HCT116 (cell line): Measurements from ENCODE around the gene BCAP31. TPM values are rescaled to one million over a fixed set of nuclear protein-coding genes. Genes with fewer than 3 reads are reported as not detected.

ENCODE experiments used
- ATAC-seq: fragments of 200-7000 bp; cut with Tn5 transposase; 2 replicates; pipeline ENCODE4 v1.9.1; 2020; ENCODE audit warnings: mild to moderate bottlenecking, moderate library complexity
- BruUV-seq: library from RNA; stranded (reverse); fragments of 400-500 nt; replicated peaks from 2 replicates; lab custom pipeline; 2021; lab: Mats Ljungman, UMichigan
- CTCF ChIA-PET: fragments of 300-600 bp; sonication (Branson Sonifier 250); formaldehyde crosslinking; loops from one replicate; lab custom pipeline; 2021; ENCODE audit warnings: antibody characterized with exemption; lab: Charles Lee
- POLR2A ChIA-PET: fragments of 300-600, 350-600 bp; sonication (Branson Sonifier 250); formaldehyde crosslinking; loops from one replicate; lab custom pipeline; 2021; ENCODE audit warnings: antibody characterized with exemption; lab: Charles Lee
- RAD21 ChIA-PET, 2 experiments: fragments of 300-600 bp; sonication (Branson Sonifier 250); formaldehyde crosslinking; loops; one replicate each; lab custom pipeline; 2023; ENCODE audit warnings: low total read pairs in 2 of 2; ENCODE audit not compliant: uncharacterized antibody in 2 of 2, unreplicated experiment in 2 of 2, low non-redundant PET in 1 of 2; lab: Charles Lee
- DNase-seq: peaks from one replicate; pipeline ENCODE4 v3.0.0-alpha.2; 2010; ENCODE audit warnings: low read depth, low spot score
- H2AFZ ChIP-seq: fragments of 200-600 bp; shearing (Covaris generic), sonication (generic); 2 replicates; pipeline ENCODE4 v1.6.1; 2017; ENCODE audit warnings: low read depth, mixed run types, mixed read lengths, antibody characterized with exemption, low read length; ENCODE audit not compliant: poor library complexity, severe bottlenecking
- H3K27ac ChIP-seq: 2 replicates; pipeline ENCODE4 v1.5.1; 2012; ENCODE audit warnings: low read depth, low read length
- H3K27me3 ChIP-seq: fragments of 200-600 bp; sonication (generic); 2 replicates; pipeline ENCODE4 v1.6.1; 2016; ENCODE audit warnings: mixed run types, low read length, mixed read lengths; ENCODE audit not compliant: insufficient read depth
- H3K36me3 ChIP-seq, 2 experiments: fragments of 200-500 bp in 1 of 2; fragments of 200-600 bp in 1 of 2; sonication (Bioruptor generic) in 1 of 2; sonication (generic) in 1 of 2; 2 replicates each; pipeline versions ENCODE4 v1.5.1 to v1.6.1; 2014 to 2016; ENCODE audit warnings: low read length in 2 of 2, inconsistent platforms in 1 of 2, mixed read lengths in 1 of 2, mixed run types in 1 of 2; ENCODE audit not compliant: insufficient read depth in 2 of 2, control insufficient read depth in 1 of 2
- H3K4me1 ChIP-seq, 2 experiments: fragments of 200-600 bp in 1 of 2; sonication (generic) in 1 of 2; 2 replicates each; pipeline versions ENCODE4 v1.5.1 to v1.6.1; 2012 to 2017; ENCODE audit warnings: low read length in 2 of 2, inconsistent platforms in 1 of 2, mild to moderate bottlenecking in 1 of 2, mixed read lengths in 1 of 2, mixed run types in 1 of 2, moderate library complexity in 1 of 2; ENCODE audit not compliant: insufficient read depth in 2 of 2, control insufficient read depth in 1 of 2
- H3K4me2 ChIP-seq: fragments of 200-600 bp; sonication (generic); 2 replicates; pipeline ENCODE4 v1.6.1; 2017; ENCODE audit warnings: mixed run types, low read length, mixed read lengths
- H3K4me3 ChIP-seq, 2 experiments: fragments of 200-600 bp in 1 of 2; sonication (generic) in 1 of 2; replicated peaks in 1 of 2; 2 replicates each; pipeline ENCODE4 v1.5.1; 2011 to 2016; ENCODE audit warnings: low read length in 2 of 2, control low read depth in 1 of 2, low read depth in 1 of 2, mild to moderate bottlenecking in 1 of 2, mixed read lengths in 1 of 2, mixed run types in 1 of 2
- H3K79me2 ChIP-seq: fragments of 200-600 bp; sonication (generic); 2 replicates; pipeline ENCODE4 v1.6.1; 2017; ENCODE audit warnings: mild to moderate bottlenecking, mixed run types, low read length, moderate library complexity, mixed read lengths; ENCODE audit not compliant: insufficient read depth
- H3K9ac ChIP-seq: fragments of 200-600 bp; sonication (generic); 2 replicates; pipeline ENCODE4 v1.6.1; 2016; ENCODE audit warnings: low read length, mixed read lengths
- H3K9me2 ChIP-seq: fragments of 200-600 bp; sonication (generic), shearing (Covaris generic); 2 replicates; pipeline ENCODE4 v1.6.1; 2017; ENCODE audit warnings: mixed run types, mild to moderate bottlenecking, moderate library complexity; ENCODE audit not compliant: insufficient read depth
- H3K9me3 ChIP-seq, 2 experiments: fragments of 200-500 bp in 1 of 2; fragments of 200-600 bp in 1 of 2; sonication (Bioruptor generic) in 1 of 2; sonication (generic) in 1 of 2; 2 replicates each; pipeline ENCODE4 v1.6.1; 2014 to 2017; ENCODE audit warnings: low read length in 2 of 2, mixed read lengths in 2 of 2, inconsistent platforms in 1 of 2, low read depth in 1 of 2, mild to moderate bottlenecking in 1 of 2, mixed run types in 1 of 2, moderate library complexity in 1 of 2; ENCODE audit not compliant: control insufficient read depth in 1 of 2, insufficient read depth in 1 of 2
- H4K20me1 ChIP-seq: fragments of 200-600 bp; sonication (generic), shearing (Covaris generic); 2 replicates; pipeline ENCODE4 v1.6.1; 2017; ENCODE audit warnings: mixed run types, mild to moderate bottlenecking, moderate library complexity; ENCODE audit not compliant: insufficient read depth
- CEBPB ChIP-seq: IDR thresholded peaks from 2 replicates; pipeline ENCODE4 v1.6.1; 2012; ENCODE audit warnings: low read depth
- ELF1 ChIP-seq: IDR thresholded peaks from 2 replicates; pipeline ENCODE4 v1.6.1; 2012; ENCODE audit warnings: low read depth, borderline replicate concordance
- EZH2 ChIP-seq: fragments of 200-600 bp; sonication (generic); IDR thresholded peaks from 2 replicates; pipeline ENCODE4 v1.6.1; 2017; ENCODE audit warnings: antibody characterized with exemption, mixed run types
- POLR2A ChIP-seq: IDR thresholded peaks from 2 replicates; pipeline ENCODE4 v1.7.0; 2011; ENCODE audit warnings: borderline replicate concordance; ENCODE audit not compliant: insufficient read depth, insufficient read length; ENCODE audit errors: extremely low read depth
- POLR2AphosphoS5 ChIP-seq: IDR thresholded peaks from 2 replicates; pipeline ENCODE4 v1.6.1; 2011; ENCODE audit warnings: mild to moderate bottlenecking, low read depth, low read length, moderate library complexity
- RAD21 ChIP-seq: IDR thresholded peaks from 2 replicates; pipeline ENCODE4 v1.6.1; 2012; ENCODE audit warnings: low read depth, mild to moderate bottlenecking
- SIN3A ChIP-seq: IDR thresholded peaks from 2 replicates; pipeline ENCODE4 v1.6.1; 2012; ENCODE audit warnings: low read depth
- ZFX ChIP-seq: fragments of 450-650 bp; IDR thresholded peaks from 2 replicates; pipeline ENCODE4 v1.6.1; 2017
- ZNF274 ChIP-seq: fragments of 200-500 bp; sonication (Bioruptor generic); IDR thresholded peaks from 2 replicates; pipeline ENCODE4 v1.6.1; 2014; ENCODE audit warnings: mild to moderate bottlenecking, low read depth, low read length, inconsistent platforms
- intact Hi-C: fragments of 100-400 bp; cut with micrococcal nuclease; formaldehyde crosslinking; loops from 2 replicates; pipeline ENCODE4 v1.10.0; 2022
- total RNA-seq: library from RNA; stranded (reverse); gene quantifications from one replicate; pipeline ENCODE4 v1.2.1, GENCODE V29; 2021; ENCODE audit not compliant: unreplicated experiment
- TF ChIP-seq, protein P1 (sequence below): IDR thresholded peaks from 2 replicates; pipeline ENCODE4 v1.6.1; 2012; ENCODE audit warnings: low read depth
- TF ChIP-seq, protein P2 (sequence below): IDR thresholded peaks from 2 replicates; pipeline ENCODE4 v1.6.1; 2011; ENCODE audit warnings: mild to moderate bottlenecking, low read length, moderate library complexity; ENCODE audit not compliant: insufficient replicate concordance; ENCODE audit errors: extremely low read depth
- TF ChIP-seq, protein P3 (sequence below), 3 experiments: fragments of 200-600 bp in 1 of 3; sonication (generic) in 1 of 3; IDR thresholded peaks in 2 of 3; conservative IDR thresholded peaks in 1 of 3; 2 replicates each; pipeline ENCODE4 v1.5.1; 2012 to 2017; ENCODE audit warnings: low read depth in 2 of 3, low read length in 2 of 3, antibody characterized with exemption in 1 of 3, borderline replicate concordance in 1 of 3, control low read depth in 1 of 3, mild to moderate bottlenecking in 1 of 3, mixed read lengths in 1 of 3, mixed run types in 1 of 3, moderate library complexity in 1 of 3; ENCODE audit not compliant: insufficient read depth in 1 of 3

BCAP31 gene
- total RNA-seq, 1 experiment from 2014 or later, result 185 TPM

DNA sequence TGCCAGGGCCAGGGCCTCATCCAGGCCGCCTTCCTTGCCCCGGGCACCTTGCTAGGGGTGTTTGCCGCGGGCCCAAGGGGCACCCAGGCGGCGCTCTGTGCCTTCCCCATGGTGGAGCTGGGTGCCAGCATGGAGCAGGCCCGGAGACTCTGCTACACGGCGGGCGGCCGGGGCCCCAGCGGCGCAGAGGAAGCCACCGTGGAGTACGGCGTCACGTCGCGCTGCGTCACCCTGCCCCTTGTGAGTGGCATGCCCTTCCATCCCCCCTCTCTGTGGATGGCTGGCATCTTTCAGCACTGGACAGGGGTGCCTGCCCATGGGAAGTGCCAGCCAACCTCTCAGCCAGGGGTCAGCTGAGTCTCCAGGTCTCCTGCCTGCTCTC is 43.5 kb upstream of the BCAP31 start:
- CTCF ChIA-PET, result interaction anchor here (1.3 kb wide), 1 partner anchor 180 kb away, joined by 3 read pairs; no protein-coding TSS in a partner anchor
- H3K4me3 ChIP-seq, result no peak overlapping the region
- ATAC-seq, result no peak
- RAD21 ChIA-PET, result no interaction called here
- H3K4me1 ChIP-seq, result peaks cover 0 to 10% of the 10 kb centered on the region in 2 experiments; a peak in 2 of 4 replicates
- no peaks in the 10 kb centered on the region for H3K79me2 ChIP-seq
- H3K9me3 ChIP-seq, result no peaks in the 10 kb centered on the region
- H3K27ac ChIP-seq, result no peak overlapping the region
- H3K9me2 ChIP-seq, result no peaks in the 10 kb centered on the region
- intact Hi-C loops, result no loop called here
- TF ChIP-seq, protein P1, sequence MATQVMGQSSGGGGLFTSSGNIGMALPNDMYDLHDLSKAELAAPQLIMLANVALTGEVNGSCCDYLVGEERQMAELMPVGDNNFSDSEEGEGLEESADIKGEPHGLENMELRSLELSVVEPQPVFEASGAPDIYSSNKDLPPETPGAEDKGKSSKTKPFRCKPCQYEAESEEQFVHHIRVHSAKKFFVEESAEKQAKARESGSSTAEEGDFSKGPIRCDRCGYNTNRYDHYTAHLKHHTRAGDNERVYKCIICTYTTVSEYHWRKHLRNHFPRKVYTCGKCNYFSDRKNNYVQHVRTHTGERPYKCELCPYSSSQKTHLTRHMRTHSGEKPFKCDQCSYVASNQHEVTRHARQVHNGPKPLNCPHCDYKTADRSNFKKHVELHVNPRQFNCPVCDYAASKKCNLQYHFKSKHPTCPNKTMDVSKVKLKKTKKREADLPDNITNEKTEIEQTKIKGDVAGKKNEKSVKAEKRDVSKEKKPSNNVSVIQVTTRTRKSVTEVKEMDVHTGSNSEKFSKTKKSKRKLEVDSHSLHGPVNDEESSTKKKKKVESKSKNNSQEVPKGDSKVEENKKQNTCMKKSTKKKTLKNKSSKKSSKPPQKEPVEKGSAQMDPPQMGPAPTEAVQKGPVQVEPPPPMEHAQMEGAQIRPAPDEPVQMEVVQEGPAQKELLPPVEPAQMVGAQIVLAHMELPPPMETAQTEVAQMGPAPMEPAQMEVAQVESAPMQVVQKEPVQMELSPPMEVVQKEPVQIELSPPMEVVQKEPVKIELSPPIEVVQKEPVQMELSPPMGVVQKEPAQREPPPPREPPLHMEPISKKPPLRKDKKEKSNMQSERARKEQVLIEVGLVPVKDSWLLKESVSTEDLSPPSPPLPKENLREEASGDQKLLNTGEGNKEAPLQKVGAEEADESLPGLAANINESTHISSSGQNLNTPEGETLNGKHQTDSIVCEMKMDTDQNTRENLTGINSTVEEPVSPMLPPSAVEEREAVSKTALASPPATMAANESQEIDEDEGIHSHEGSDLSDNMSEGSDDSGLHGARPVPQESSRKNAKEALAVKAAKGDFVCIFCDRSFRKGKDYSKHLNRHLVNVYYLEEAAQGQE, result no peak
- no peak for TF ChIP-seq ZNF274
- TF ChIP-seq, protein P2, sequence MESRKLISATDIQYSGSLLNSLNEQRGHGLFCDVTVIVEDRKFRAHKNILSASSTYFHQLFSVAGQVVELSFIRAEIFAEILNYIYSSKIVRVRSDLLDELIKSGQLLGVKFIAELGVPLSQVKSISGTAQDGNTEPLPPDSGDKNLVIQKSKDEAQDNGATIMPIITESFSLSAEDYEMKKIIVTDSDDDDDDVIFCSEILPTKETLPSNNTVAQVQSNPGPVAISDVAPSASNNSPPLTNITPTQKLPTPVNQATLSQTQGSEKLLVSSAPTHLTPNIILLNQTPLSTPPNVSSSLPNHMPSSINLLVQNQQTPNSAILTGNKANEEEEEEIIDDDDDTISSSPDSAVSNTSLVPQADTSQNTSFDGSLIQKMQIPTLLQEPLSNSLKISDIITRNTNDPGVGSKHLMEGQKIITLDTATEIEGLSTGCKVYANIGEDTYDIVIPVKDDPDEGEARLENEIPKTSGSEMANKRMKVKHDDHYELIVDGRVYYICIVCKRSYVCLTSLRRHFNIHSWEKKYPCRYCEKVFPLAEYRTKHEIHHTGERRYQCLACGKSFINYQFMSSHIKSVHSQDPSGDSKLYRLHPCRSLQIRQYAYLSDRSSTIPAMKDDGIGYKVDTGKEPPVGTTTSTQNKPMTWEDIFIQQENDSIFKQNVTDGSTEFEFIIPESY, result no peak
- no peak for TF ChIP-seq SIN3A
- TF ChIP-seq, protein P3, sequence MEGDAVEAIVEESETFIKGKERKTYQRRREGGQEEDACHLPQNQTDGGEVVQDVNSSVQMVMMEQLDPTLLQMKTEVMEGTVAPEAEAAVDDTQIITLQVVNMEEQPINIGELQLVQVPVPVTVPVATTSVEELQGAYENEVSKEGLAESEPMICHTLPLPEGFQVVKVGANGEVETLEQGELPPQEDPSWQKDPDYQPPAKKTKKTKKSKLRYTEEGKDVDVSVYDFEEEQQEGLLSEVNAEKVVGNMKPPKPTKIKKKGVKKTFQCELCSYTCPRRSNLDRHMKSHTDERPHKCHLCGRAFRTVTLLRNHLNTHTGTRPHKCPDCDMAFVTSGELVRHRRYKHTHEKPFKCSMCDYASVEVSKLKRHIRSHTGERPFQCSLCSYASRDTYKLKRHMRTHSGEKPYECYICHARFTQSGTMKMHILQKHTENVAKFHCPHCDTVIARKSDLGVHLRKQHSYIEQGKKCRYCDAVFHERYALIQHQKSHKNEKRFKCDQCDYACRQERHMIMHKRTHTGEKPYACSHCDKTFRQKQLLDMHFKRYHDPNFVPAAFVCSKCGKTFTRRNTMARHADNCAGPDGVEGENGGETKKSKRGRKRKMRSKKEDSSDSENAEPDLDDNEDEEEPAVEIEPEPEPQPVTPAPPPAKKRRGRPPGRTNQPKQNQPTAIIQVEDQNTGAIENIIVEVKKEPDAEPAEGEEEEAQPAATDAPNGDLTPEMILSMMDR (IDR thresholded peaks at IDR 0.05 in 2 of 3, conservative IDR thresholded peaks at IDR 0.05 in 1 of 3; ENCODE audit: borderline replicate concordance in 1 of 3, insufficient read depth in 1 of 3, low read depth in 2 of 3, low read length in 2 of 3), result no peak
- TF ChIP-seq POLR2A, result no peak
- no peak for TF ChIP-seq EZH2
- TF ChIP-seq ELF1, result no peak
- TF ChIP-seq RAD21, result no peak
- no peak for TF ChIP-seq CEBPB
- no peak for TF ChIP-seq ZFX
- TF ChIP-seq POLR2AphosphoS5, result no peak
- TF ChIP-seq, all 23 proteins: peak for 0
- no peaks in the 10 kb centered on the region for H3K27me3 ChIP-seq
- no peak overlapping the region for H3K9ac ChIP-seq
- no peak for DNase-seq
- H3K4me2 ChIP-seq, result no peak overlapping the region
- BruUV-seq, result no TSS peak
- no peak overlapping the region for H2AFZ ChIP-seq
- POLR2A ChIA-PET, result no interaction called here
- H3K36me3 ChIP-seq, result no peaks in the 10 kb centered on the region
- H4K20me1 ChIP-seq, result no peaks in the 10 kb centered on the region
